Natural killer cell (primary cell): ENCODE data around the gene RIC3. TPM values are rescaled to one million over a fixed set of nuclear protein-coding genes. Genes with fewer than 3 reads are reported as not detected.

Experiments used
- ATAC-seq, 3 donors: fragments of 150-1000 bp in 2 of 3; fragments of 200-7000 bp in 1 of 3; cut with Tn5 transposase; 1 replicate in 1 of 3; 2 replicates in 2 of 3; pipeline ENCODE4 v1.10.0; 2021; ENCODE audit warnings: mild to moderate bottlenecking in 2 of 3, moderate library complexity in 2 of 3
- DNase-seq, 2 donors: peaks; one replicate each; pipeline versions ENCODE4 v3.0.0 to v3.0.0-alpha.2; 2013 to 2021; ENCODE audit warnings: mixed read lengths in 1 of 2
- H3K27ac ChIP-seq: one replicate; pipeline ENCODE4 v1.5.1; 2013; ENCODE audit warnings: mild to moderate bottlenecking, low read length
- H3K27me3 ChIP-seq: one replicate; pipeline ENCODE4 v1.6.1; 2013; ENCODE audit warnings: low read length; ENCODE audit not compliant: control insufficient read depth, insufficient read depth
- H3K36me3 ChIP-seq: one replicate; pipeline ENCODE4 v1.6.1; 2013; ENCODE audit warnings: low read length; ENCODE audit not compliant: control insufficient read depth, insufficient read depth
- H3K4me1 ChIP-seq: one replicate; pipeline ENCODE4 v1.6.1; 2013; ENCODE audit warnings: low read length; ENCODE audit not compliant: control insufficient read depth, insufficient read depth
- H3K4me3 ChIP-seq: one replicate; pipeline ENCODE4 v1.5.1; 2013; ENCODE audit warnings: low read length
- H3K9me3 ChIP-seq: one replicate; pipeline ENCODE4 v1.6.1; 2013; ENCODE audit warnings: low read length; ENCODE audit not compliant: control insufficient read depth, insufficient read depth
- H3K27ac Mint-ChIP-seq, 2 donors: one replicate each; pipeline ENCODE4 v1.8.0; 2022; ENCODE audit warnings: mild to moderate bottlenecking in 2 of 2, mixed read lengths in 2 of 2, moderate library complexity in 1 of 2
- H3K27me3 Mint-ChIP-seq, 2 donors: one replicate each; pipeline ENCODE4 v1.8.0; 2022; ENCODE audit warnings: low read depth in 2 of 2, mixed read lengths in 2 of 2
- H3K36me3 Mint-ChIP-seq: one replicate; pipeline ENCODE4 v1.8.0; 2022; ENCODE audit warnings: mixed read lengths
- H3K4me1 Mint-ChIP-seq, 2 donors: one replicate each; pipeline ENCODE4 v1.8.0; 2022; ENCODE audit warnings: mixed read lengths in 2 of 2
- H3K4me3 Mint-ChIP-seq: one replicate; pipeline ENCODE4 v1.8.0; 2022; ENCODE audit warnings: mild to moderate bottlenecking, moderate library complexity, mixed read lengths
- H3K9me3 Mint-ChIP-seq, 2 donors: one replicate each; pipeline ENCODE4 v1.8.0; 2022; ENCODE audit warnings: mixed read lengths in 2 of 2
- CTCF ChIP-seq: fragments of 200-600 bp; IDR thresholded peaks from one replicate; pipeline ENCODE4 v1.8.0; 2022; ENCODE audit warnings: antibody characterized with exemption
- WGBS: methylation state at CpG from one replicate; pipeline ENCODE4 v1.1.7; 2013; ENCODE audit warnings: missing lambda C conversion rate; ENCODE audit not compliant: insufficient coverage; 5-methylcytosine and 5-hydroxymethylcytosine counted together
- intact Hi-C: fragments of 100-400 bp; cut with micrococcal nuclease; formaldehyde crosslinking; loops from one replicate; pipeline ENCODE4 v1.14.2; 2022
- total RNA-seq, 4 donors: library from RNA; stranded (reverse); fragments of 120-200 nt in 1 of 4; gene quantifications; one replicate each; pipeline versions ENCODE4 v1.2.3 to v1.2.4, GENCODE V29; 2013 to 2022

Gene RIC3
- total RNA-seq, 3 donors from 2014 or later (not counting 1 experiment from before 2014, with no cell fraction given), result 3.5 to 4.7 (median 3.6) TPM

GRCh38 chr11:8087185-8087584, 81.6 kb downstream of the RIC3 start:
- no peak for TF ChIP-seq CTCF
- ATAC-seq, result no peak
- Mint-ChIP-seq H3K36me3 (no peaks in the 10 kb centered on the region), H3K9me3 (no peaks in the 10 kb centered on the region), H3K27ac (no peak overlapping the region), H3K4me1 (no peaks in the 10 kb centered on the region), H3K4me3 (no peak overlapping the region), H3K27me3 (peaks cover 15 to 21% of the 10 kb centered on the region in 2 donors)
- H3K27me3 ChIP-seq, result peaks cover 3% of the 10 kb centered on the region
- 87% methylated on average over 4 of the region's 4 CpGs for WGBS
- H3K4me1 ChIP-seq, result no peaks in the 10 kb centered on the region
- H3K27ac ChIP-seq, result no peak overlapping the region
- no peaks in the 10 kb centered on the region for H3K36me3 ChIP-seq
- no peak overlapping the region for H3K4me3 ChIP-seq
- DNase-seq, result no peak
- intact Hi-C loops, result no loop called here
- H3K9me3 ChIP-seq, result no peaks in the 10 kb centered on the region

GRCh38 chr11:8086571-8086970, 82.3 kb downstream of the RIC3 start:
- 89% methylated on average over 5 of the region's 7 CpGs for WGBS
- H3K4me1 ChIP-seq, result peaks cover 2% of the 10 kb centered on the region
- H3K27ac Mint-ChIP-seq, result no peak overlapping the region
- DNase-seq (no peak), ATAC-seq (no peak)
- no peaks in the 10 kb centered on the region for H3K36me3 ChIP-seq
- H3K4me3 ChIP-seq, result no peak overlapping the region
- H3K27me3 Mint-ChIP-seq, result peaks cover 20 to 21% of the 10 kb centered on the region in 2 donors
- H3K4me3 Mint-ChIP-seq, result no peak overlapping the region
- no peak overlapping the region for H3K27ac ChIP-seq
- no peaks in the 10 kb centered on the region for H3K9me3 ChIP-seq
- no peak for TF ChIP-seq CTCF
- no peaks in the 10 kb centered on the region for H3K36me3 Mint-ChIP-seq
- H3K4me1 Mint-ChIP-seq, result no peaks in the 10 kb centered on the region
- peaks cover 9% of the 10 kb centered on the region for H3K27me3 ChIP-seq
- no peaks in the 10 kb centered on the region for H3K9me3 Mint-ChIP-seq
- intact Hi-C loops, result no loop called here

GRCh38 chr11:8086001-8086479, 82.8 kb downstream of the RIC3 start:
- no peaks in the 10 kb centered on the region for H3K9me3 ChIP-seq
- TF ChIP-seq CTCF, result no peak
- H3K4me3 ChIP-seq, result no peak overlapping the region
- WGBS, result 85% methylated on average over 8 of the region's 8 CpGs
- H3K36me3 ChIP-seq, result no peaks in the 10 kb centered on the region
- H3K27me3 ChIP-seq, result peaks cover 11% of the 10 kb centered on the region
- peaks cover 5% of the 10 kb centered on the region for H3K4me1 ChIP-seq
- no peak for DNase-seq
- Mint-ChIP-seq H3K27ac (no peak overlapping the region), H3K36me3 (no peaks in the 10 kb centered on the region), H3K4me1 (no peaks in the 10 kb centered on the region), H3K9me3 (no peaks in the 10 kb centered on the region), H3K27me3 (peaks cover 20 to 21% of the 10 kb centered on the region in 2 donors), H3K4me3 (no peak overlapping the region)
- intact Hi-C loops, result no loop called here
- no peak overlapping the region for H3K27ac ChIP-seq
- no peak for ATAC-seq

- Histone ChIP-seq H3K9me3 (no peaks in the 10 kb centered on the region), H3K36me3 (no peaks in the 10 kb centered on the region), H3K27me3 (peaks cover 15% of the 10 kb centered on the region), H3K27ac (no peak overlapping the region), H3K4me1 (peaks cover 5% of the 10 kb centered on the region), H3K4me3 (no peak overlapping the region)
- Mint-ChIP-seq H3K36me3 (no peaks in the 10 kb centered on the region), H3K4me3 (no peak overlapping the region), H3K9me3 (no peaks in the 10 kb centered on the region), H3K4me1 (no peaks in the 10 kb centered on the region), H3K27ac (no peak overlapping the region), H3K27me3 (peaks cover 25 to 26% of the 10 kb centered on the region in 2 donors)
- ATAC-seq (no peak), DNase-seq (no peak)
- intact Hi-C loops, result no loop called here
- WGBS, result 65% methylated on average over 11 of the region's 11 CpGs
- TF ChIP-seq CTCF, result no peak
These were observed 83.7 kb downstream of the RIC3 start for GRCh38 chr11:8085011-8085645.
